HEK293 (cell line): ENCODE results near the gene CST6.

Experiments
- BCL6B ChIP-seq: fragments of 450-650 bp; formaldehyde crosslinking; IDR thresholded peaks from 2 replicates; pipeline ENCODE4 v1.5.1; 2017; ENCODE audit warnings: missing biosample characterization, missing genetic modification characterization
- CTCF ChIP-seq: fragments of 450-650 bp; formaldehyde crosslinking; IDR thresholded peaks from 2 replicates; pipeline ENCODE4 v1.5.1; 2016; ENCODE audit warnings: missing biosample characterization, missing genetic modification characterization
- KLF7 ChIP-seq: fragments of 450-650 bp; formaldehyde crosslinking; IDR thresholded peaks from 2 replicates; pipeline ENCODE4 v1.5.1; 2016; ENCODE audit warnings: missing biosample characterization, missing genetic modification characterization, borderline replicate concordance
- YY1 ChIP-seq: fragments of 450-650 bp; formaldehyde crosslinking; IDR thresholded peaks from 2 replicates; pipeline ENCODE4 v1.5.1; 2018; ENCODE audit warnings: missing biosample characterization, missing genetic modification characterization
- ZNF18 ChIP-seq: fragments of 450-650 bp; formaldehyde crosslinking; IDR thresholded peaks from 2 replicates; pipeline ENCODE4 v1.5.1; 2016; ENCODE audit warnings: missing biosample characterization, missing genetic modification characterization
- ZNF501 ChIP-seq: fragments of 450-650 bp; formaldehyde crosslinking; IDR thresholded peaks from 2 replicates; pipeline ENCODE4 v1.5.1; 2016; ENCODE audit warnings: missing biosample characterization, missing genetic modification characterization
- ZNF530 ChIP-seq: fragments of 450-650 bp; formaldehyde crosslinking; IDR thresholded peaks from 2 replicates; pipeline ENCODE4 v1.5.1; 2016; ENCODE audit warnings: low read depth, missing biosample characterization, missing genetic modification characterization
- TF ChIP-seq, protein P1 (sequence below): fragments of 450-650 bp; formaldehyde crosslinking; IDR thresholded peaks from 2 replicates; pipeline ENCODE4 v1.5.1; 2016; ENCODE audit warnings: missing biosample characterization, missing genetic modification characterization

DNA sequence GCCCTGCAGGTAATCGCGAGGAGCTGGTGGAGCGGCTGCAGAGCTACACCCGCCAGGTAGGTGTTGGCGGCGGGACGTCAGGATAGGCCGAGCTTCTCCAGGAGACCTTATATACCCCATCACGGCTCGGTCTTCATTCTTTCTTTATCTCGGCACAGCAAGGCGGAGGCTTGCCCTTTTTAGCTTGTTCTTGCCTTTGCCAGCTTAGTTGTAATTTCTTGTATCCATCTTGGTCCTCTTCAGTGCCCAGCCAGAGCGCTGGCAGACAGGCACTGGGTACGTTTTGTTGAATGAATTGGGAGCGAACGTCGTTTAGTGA is 40.8 kb downstream of the CST6 start:
- TF ChIP-seq BCL6B (tag by site-specific recombination), result no peak
- no peak for TF ChIP-seq CTCF (tag by site-specific recombination)
- TF ChIP-seq ZNF18, result no peak
- TF ChIP-seq YY1, result no peak
- no peak for TF ChIP-seq ZNF530
- TF ChIP-seq ZNF501 (tag by site-specific recombination), result 0 out of 2 replicates have a peak, but pooled peaks have one; percentile 6
- TF ChIP-seq, protein P1, sequence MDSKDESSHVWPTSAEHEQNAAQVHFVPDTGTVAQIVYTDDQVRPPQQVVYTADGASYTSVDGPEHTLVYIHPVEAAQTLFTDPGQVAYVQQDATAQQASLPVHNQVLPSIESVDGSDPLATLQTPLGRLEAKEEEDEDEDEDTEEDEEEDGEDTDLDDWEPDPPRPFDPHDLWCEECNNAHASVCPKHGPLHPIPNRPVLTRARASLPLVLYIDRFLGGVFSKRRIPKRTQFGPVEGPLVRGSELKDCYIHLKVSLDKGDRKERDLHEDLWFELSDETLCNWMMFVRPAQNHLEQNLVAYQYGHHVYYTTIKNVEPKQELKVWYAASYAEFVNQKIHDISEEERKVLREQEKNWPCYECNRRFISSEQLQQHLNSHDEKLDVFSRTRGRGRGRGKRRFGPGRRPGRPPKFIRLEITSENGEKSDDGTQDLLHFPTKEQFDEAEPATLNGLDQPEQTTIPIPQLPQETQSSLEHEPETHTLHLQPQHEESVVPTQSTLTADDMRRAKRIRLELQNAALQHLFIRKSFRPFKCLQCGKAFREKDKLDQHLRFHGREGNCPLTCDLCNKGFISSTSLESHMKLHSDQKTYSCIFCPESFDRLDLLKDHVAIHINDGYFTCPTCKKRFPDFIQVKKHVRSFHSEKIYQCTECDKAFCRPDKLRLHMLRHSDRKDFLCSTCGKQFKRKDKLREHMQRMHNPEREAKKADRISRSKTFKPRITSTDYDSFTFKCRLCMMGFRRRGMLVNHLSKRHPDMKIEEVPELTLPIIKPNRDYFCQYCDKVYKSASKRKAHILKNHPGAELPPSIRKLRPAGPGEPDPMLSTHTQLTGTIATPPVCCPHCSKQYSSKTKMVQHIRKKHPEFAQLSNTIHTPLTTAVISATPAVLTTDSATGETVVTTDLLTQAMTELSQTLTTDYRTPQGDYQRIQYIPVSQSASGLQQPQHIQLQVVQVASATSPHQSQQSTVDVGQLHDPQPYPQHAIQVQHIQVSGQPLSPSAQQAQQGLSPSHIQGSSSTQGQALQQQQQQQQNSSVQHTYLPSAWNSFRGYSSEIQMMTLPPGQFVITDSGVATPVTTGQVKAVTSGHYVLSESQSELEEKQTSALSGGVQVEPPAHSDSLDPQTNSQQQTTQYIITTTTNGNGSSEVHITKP, result no peak
- TF ChIP-seq KLF7, result no peak
